ENCODE measurements around the gene DDX25. TPM values are rescaled to one million over a fixed set of nuclear protein-coding genes. Genes with fewer than 3 reads are reported as not detected.

Gene DDX25
- total and polyA plus RNA-seq, 10 of the 15 experiments (the other 5 are each of a cell fraction or from before 2014, with no cell fraction given): 0.05 TPM; not detected in 9

GRCh38 chr11:125925247-125925740 lies 21.0 kb downstream of the DDX25 start (continued):
- TF ChIP-seq E2F8 (IDR thresholded peaks at IDR 0.05; ENCODE audit: low read depth, partially characterized antibody) (no peak), BCL11A (IDR thresholded peaks at IDR 0.05; ENCODE audit: low read depth, low read length) (no peak), HSF1 (IDR thresholded peaks at IDR 0.05; ENCODE audit: low read depth, low read length) (no peak)

GRCh38 chr11:125925804-125926203 lies 21.5 kb downstream of the DDX25 start:
- H3K27me3 ChIP-seq (replicated peaks in 1 of 2; ENCODE audit: control insufficient read depth in 2 of 2, insufficient read depth in 2 of 2, low read length in 1 of 2): no peaks in the 10 kb centered on the region
- intact Hi-C loops (cut with micrococcal nuclease; ENCODE audit: unreplicated experiment): loop anchor here (10.0 kb wide), 1 partner anchor 389 kb away; no protein-coding TSS in a partner anchor
- no peak overlapping the region for H3K9ac ChIP-seq (ENCODE audit: control insufficient read depth, insufficient read depth, low read length)
- SMC1A ChIA-PET (ENCODE audit: uncharacterized antibody, unreplicated experiment): interaction anchor here (0.6 to 6.3 kb wide), 4 partner anchors 135 to 269 kb away, joined by 3 to 61 read pairs (median 4); no protein-coding TSS in a partner anchor
- no peak overlapping the region for H2AFZ ChIP-seq (ENCODE audit: control insufficient read depth, low read depth, low read length)
- CTCF ChIA-PET: interaction anchor here (1.1 to 5.9 kb wide), 4 partner anchors 13 to 559 kb away, joined by 3 to 120 read pairs (median 4); no protein-coding TSS in a partner anchor
- RAD21 ChIA-PET (ENCODE audit: unreplicated experiment): interaction anchor here (1.1 to 3.7 kb wide), 2 partner anchors 264 to 268 kb away, joined by 4 to 27 read pairs; no protein-coding TSS in a partner anchor
- 0% methylated on average over 3 of the region's 3 CpGs for WGBS (ENCODE audit: insufficient coverage, insufficient replicate concordance, low lambda C conversion rate, missing lambda C conversion rate)
- H3K4me3 ChIP-seq: no peak overlapping the region
- ATAC-seq (no peak), FAIRE-seq (no peak), DNase-seq (ENCODE audit: low read depth, low spot score) (no peak)
- H3K4me1 ChIP-seq (ENCODE audit: control insufficient read depth, insufficient read depth, low read length): no peaks in the 10 kb centered on the region
- H3K27ac ChIP-seq (ENCODE audit: control insufficient read depth, insufficient read depth): no peak overlapping the region
- in situ Hi-C loops (cut with MboI): no loop called here
- POLR2A ChIA-PET: no interaction called here
- H3K36me3 ChIP-seq (ENCODE audit: control insufficient read depth in 2 of 2, insufficient read depth in 2 of 2, low read length in 1 of 2): no peaks in the 10 kb centered on the region
- H4K20me1 ChIP-seq (ENCODE audit: control insufficient read depth, insufficient read depth): no peaks in the 10 kb centered on the region
- H3K9me3 ChIP-seq (replicated peaks; ENCODE audit: control insufficient read depth, insufficient read depth, low read length): no peaks in the 10 kb centered on the region
- no peaks in the 10 kb centered on the region for H3K79me2 ChIP-seq (ENCODE audit: control insufficient read depth, insufficient read depth, low read length)
- no peak overlapping the region for H3K4me2 ChIP-seq (ENCODE audit: control insufficient read depth, insufficient read depth)
- BruUV-seq (replicated peaks): no TSS peak
- TF ChIP-seq ZNF622 (IDR thresholded peaks at IDR 0.05): no peak
- TF ChIP-seq ZBTB33 (IDR thresholded peaks at IDR 0.05): no peak
- no peak for TF ChIP-seq SRF (IDR thresholded peaks at IDR 0.05; ENCODE audit: low read depth in 2 of 2, low read length in 2 of 2)
- no peak for TF ChIP-seq CHD4 (IDR thresholded peaks at IDR 0.05)
- no peak for TF ChIP-seq USF1 (IDR thresholded peaks at IDR 0.05; ENCODE audit: borderline replicate concordance, extremely low read length, insufficient read depth, low read depth, low read length)
- no peak for TF ChIP-seq EP300 (IDR thresholded peaks at IDR 0.05; ENCODE audit: borderline replicate concordance in 1 of 2, control insufficient read depth in 1 of 2, low read depth in 2 of 2, low read length in 2 of 2)
- no peak for TF ChIP-seq SPI1 (IDR thresholded peaks at IDR 0.05; ENCODE audit: borderline replicate concordance, insufficient read depth, low read depth, low read length)
- TF ChIP-seq POU2F2 (IDR thresholded peaks at IDR 0.05; ENCODE audit: borderline replicate concordance, low read depth, low read length): no peak

Measured in GM12878 (cell line).